Activated T-cell treated with anti-CD3 and anti-CD28 coated beads, Interleukin-2, amount 50 U/mL, for 72 hours (primary cell): ENCODE data around the gene CHAF1A. TPM values are rescaled to one million over a fixed set of nuclear protein-coding genes. Genes with fewer than 3 reads are reported as not detected.

Source experiments
- ATAC-seq, 2 donors: fragments of 150-1000 bp; cut with Tn5 transposase; replicated peaks in 1 of 2; 2 replicates each; pipeline ENCODE4 v1.10.0; 2021; ENCODE audit warnings: moderate library complexity in 2 of 2, mild to moderate bottlenecking in 1 of 2
- DNase-seq, 2 donors: peaks; one replicate each; pipeline ENCODE4 v3.0.0; 2021 to 2022; ENCODE audit warnings: mixed read lengths in 1 of 2
- H3K27ac Mint-ChIP-seq: one replicate; pipeline ENCODE4 v1.8.0; 2022; ENCODE audit warnings: mild to moderate bottlenecking, moderate library complexity, mixed read lengths
- H3K27me3 Mint-ChIP-seq: one replicate; pipeline ENCODE4 v1.8.0; 2022; ENCODE audit warnings: low read depth, mixed read lengths
- H3K36me3 Mint-ChIP-seq, 2 donors: one replicate each; pipeline ENCODE4 v1.8.0; 2022; ENCODE audit warnings: mixed read lengths in 2 of 2, mild to moderate bottlenecking in 1 of 2; ENCODE audit not compliant: insufficient read depth in 2 of 2
- H3K4me1 Mint-ChIP-seq: one replicate; pipeline ENCODE4 v1.8.0; 2022; ENCODE audit warnings: low read depth, mixed read lengths
- H3K4me3 Mint-ChIP-seq, 2 donors: one replicate each; pipeline ENCODE4 v1.8.0; 2022; ENCODE audit warnings: mild to moderate bottlenecking in 2 of 2, mixed read lengths in 2 of 2, moderate library complexity in 2 of 2
- H3K9me3 Mint-ChIP-seq, 2 donors: one replicate each; pipeline ENCODE4 v1.8.0; 2022; ENCODE audit warnings: mixed read lengths in 2 of 2
- total RNA-seq, 2 donors: library from RNA; stranded (reverse); gene quantifications; one replicate each; pipeline ENCODE4 v1.2.3, GENCODE V29; 2022

CHAF1A gene
- total RNA-seq, 2 donors from 2014 or later: 74.0 to 79.7 TPM

- Mint-ChIP-seq H3K4me3 (no peak overlapping the region), H3K27me3 (no peaks in the 10 kb centered on the region), H3K4me1 (peaks cover 13% of the 10 kb centered on the region), H3K9me3 (no peaks in the 10 kb centered on the region), H3K27ac (no peak overlapping the region), H3K36me3 (peaks cover 4 to 33% of the 10 kb centered on the region in 2 donors)
- ATAC-seq (no peak), DNase-seq (no peak)
Observed at GRCh38 chr19:4414144-4414799, 11.8 kb downstream of the CHAF1A start.

DNA sequence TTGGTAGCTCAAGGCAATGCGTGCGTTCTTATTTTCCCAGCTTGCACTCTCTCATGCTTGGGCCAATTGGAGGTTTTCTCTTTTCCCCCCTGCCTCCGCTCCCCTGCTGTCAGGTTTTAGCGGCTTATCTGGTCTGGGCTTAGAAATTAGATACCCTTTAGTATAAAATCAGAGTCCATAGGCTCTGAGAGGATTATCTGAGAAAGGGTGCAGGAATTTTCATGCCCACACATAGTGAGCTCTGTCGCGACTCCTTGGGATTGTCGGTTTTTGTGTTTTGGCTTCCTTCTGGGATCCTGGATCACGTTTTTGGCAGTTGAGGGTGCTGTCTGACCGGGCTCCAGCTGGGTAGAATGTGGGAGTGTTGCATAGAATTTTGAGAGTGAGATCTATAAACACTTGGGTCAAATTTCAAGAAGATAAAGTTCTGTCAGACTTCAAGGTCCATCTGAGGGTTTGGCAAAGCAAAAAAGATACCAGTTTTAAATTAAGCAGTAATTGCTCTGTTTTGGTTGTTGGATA, 12.4 kb downstream of the CHAF1A start:
- H3K4me3 Mint-ChIP-seq: no peak overlapping the region
- H3K27me3 Mint-ChIP-seq: no peaks in the 10 kb centered on the region
- no peak overlapping the region for H3K27ac Mint-ChIP-seq
- ATAC-seq (no peak), DNase-seq (no peak)
- H3K9me3 Mint-ChIP-seq: no peaks in the 10 kb centered on the region
- peaks cover 8% of the 10 kb centered on the region for H3K4me1 Mint-ChIP-seq
- H3K36me3 Mint-ChIP-seq: peaks cover 6 to 33% of the 10 kb centered on the region in 2 donors

GRCh38 chr19:4415352-4415751, 12.9 kb downstream of the CHAF1A start:
- Mint-ChIP-seq H3K36me3 (peaks cover 6 to 33% of the 10 kb centered on the region in 2 donors), H3K4me3 (no peak overlapping the region), H3K9me3 (no peaks in the 10 kb centered on the region), H3K27ac (no peak overlapping the region), H3K27me3 (no peaks in the 10 kb centered on the region), H3K4me1 (peaks cover 8% of the 10 kb centered on the region)
- ATAC-seq (no peak), DNase-seq (no peak)

DNA sequence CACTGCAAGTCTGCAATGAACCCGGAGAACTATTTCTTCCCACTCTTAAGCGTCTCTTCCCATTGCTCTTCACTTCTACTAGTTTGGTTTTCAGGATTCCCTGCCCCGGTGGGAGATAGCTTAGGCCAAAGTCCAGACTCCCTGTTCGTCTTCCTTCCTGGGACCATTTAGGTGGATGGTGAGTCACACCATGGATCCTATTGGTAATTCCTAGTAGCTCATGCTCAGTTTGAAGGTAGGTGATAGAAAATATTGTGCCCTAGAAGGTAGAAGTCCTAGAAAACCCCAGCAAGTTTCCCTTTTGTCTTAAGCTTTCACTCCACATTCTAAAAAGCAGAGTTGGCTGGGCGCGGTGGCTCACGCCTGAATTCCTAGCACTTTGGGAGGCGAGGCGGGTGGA, 13.8 kb downstream of the CHAF1A start:
- no peak for DNase-seq
- Mint-ChIP-seq H3K4me1 (peaks cover 8% of the 10 kb centered on the region), H3K4me3 (no peak overlapping the region), H3K36me3 (peaks cover 6 to 30% of the 10 kb centered on the region in 2 donors), H3K27me3 (no peaks in the 10 kb centered on the region), H3K9me3 (no peaks in the 10 kb centered on the region), H3K27ac (peak overlapping the region; percentile 62)
- ATAC-seq: no peak

DNA sequence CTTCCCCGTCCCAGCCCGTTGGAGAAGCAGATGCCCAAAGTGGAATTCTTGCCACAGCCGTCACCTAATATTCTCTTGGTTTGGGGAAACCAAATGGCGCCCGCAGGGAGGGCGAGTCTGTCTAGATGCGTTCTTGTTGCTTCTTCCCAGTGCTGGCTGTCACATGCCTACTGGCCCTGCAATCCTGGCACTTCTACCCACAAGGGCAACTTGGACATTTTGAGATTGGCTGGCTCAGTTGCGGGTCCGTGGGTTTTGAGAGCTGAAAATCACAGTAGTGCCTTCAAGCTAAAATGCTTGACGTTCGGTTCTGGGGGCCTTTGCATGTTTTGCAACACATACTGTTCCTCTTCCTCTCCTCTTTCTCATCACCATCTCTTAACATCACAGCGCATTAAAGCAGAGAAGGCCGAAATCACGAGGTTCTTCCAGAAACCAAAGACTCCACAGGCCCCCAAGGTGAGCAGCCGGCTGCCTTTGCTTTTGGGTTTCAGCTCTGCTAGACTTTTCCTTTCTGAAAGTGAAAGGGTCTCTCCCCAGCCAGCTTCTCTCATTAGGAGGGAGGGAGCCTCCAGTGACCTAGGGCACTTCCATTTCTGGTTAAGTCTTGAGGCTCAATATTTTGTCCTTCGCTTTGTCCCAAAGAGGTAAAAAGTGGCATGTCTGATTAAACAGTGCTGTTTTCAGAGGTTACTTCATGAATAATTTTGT, 21.1 kb downstream of the CHAF1A start:
- peaks cover 5 to 28% of the 10 kb centered on the region in 2 donors for H3K36me3 Mint-ChIP-seq
- no peak overlapping the region for H3K27ac Mint-ChIP-seq

DNA sequence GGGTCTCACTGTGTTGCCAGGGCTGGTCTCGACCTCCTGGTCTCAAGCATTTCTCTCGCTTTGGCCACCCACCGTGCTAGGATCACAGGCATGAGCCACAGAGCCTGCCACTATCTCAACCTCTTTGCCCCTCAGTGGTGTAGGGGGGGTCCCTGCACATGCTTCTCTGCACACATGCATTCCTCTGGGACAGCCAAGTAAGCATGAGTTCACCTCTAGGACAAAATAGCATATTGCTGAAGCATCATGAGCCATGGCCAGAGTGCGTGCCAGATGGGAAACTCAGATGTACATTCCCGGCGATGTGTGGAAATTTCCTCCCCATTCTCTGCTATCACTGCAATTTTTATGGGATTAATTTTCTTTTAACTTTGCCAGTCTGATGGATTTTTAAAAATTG, 23.1 kb downstream of the CHAF1A start:
- H3K9me3 Mint-ChIP-seq: no peaks in the 10 kb centered on the region
- H3K27me3 Mint-ChIP-seq: no peaks in the 10 kb centered on the region
- DNase-seq: no peak
- H3K4me3 Mint-ChIP-seq: no peak overlapping the region
- H3K27ac Mint-ChIP-seq: no peak overlapping the region
- H3K4me1 Mint-ChIP-seq: no peaks in the 10 kb centered on the region
- H3K36me3 Mint-ChIP-seq: peaks cover 9 to 33% of the 10 kb centered on the region in 2 donors
- no peak for ATAC-seq

More for the DNA sequence above, 21.1 kb downstream of the CHAF1A start:
- Mint-ChIP-seq H3K27me3 (no peaks in the 10 kb centered on the region), H3K4me1 (no peaks in the 10 kb centered on the region), H3K9me3 (no peaks in the 10 kb centered on the region), H3K4me3 (no peak overlapping the region)
- ATAC-seq (no peak), DNase-seq (no peak)

- Mint-ChIP-seq H3K36me3 (peaks cover 9 to 35% of the 10 kb centered on the region in 2 donors), H3K4me1 (no peaks in the 10 kb centered on the region), H3K9me3 (no peaks in the 10 kb centered on the region), H3K27ac (no peak overlapping the region), H3K27me3 (no peaks in the 10 kb centered on the region), H3K4me3 (no peak overlapping the region)
- DNase-seq (no peak), ATAC-seq (no peak)
Observed at GRCh38 chr19:4428326-4428975, 26.0 kb downstream of the CHAF1A start.

DNA sequence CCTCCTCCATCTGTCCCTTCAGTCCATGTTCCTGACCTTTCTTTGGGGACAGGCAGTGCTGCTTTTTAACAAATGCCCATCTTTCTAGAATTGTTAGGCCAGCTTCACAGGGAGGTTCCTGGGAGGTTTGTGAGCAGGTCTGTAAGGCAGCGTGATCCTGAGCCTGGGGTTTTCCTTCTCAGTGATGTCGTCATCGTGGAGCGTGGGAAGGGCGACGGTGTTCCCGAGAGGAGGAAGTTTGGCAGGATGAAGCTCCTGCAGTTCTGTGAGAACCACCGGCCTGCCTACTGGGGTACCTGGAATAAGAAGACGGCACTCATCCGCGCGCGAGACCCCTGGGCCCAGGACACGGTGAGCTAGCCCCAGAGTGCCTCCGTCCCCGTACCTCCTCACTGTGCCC, 26.8 kb downstream of the CHAF1A start:
- DNase-seq (no peak), ATAC-seq (no peak)
- Mint-ChIP-seq H3K4me3 (no peak overlapping the region), H3K27ac (no peak overlapping the region), H3K36me3 (peaks cover 9 to 32% of the 10 kb centered on the region in 2 donors), H3K27me3 (no peaks in the 10 kb centered on the region), H3K4me1 (no peaks in the 10 kb centered on the region), H3K9me3 (no peaks in the 10 kb centered on the region)

- H3K27ac Mint-ChIP-seq: no peak overlapping the region
- ATAC-seq (no peak), DNase-seq (no peak)
- H3K9me3 Mint-ChIP-seq: no peaks in the 10 kb centered on the region
- no peaks in the 10 kb centered on the region for H3K27me3 Mint-ChIP-seq
- no peak overlapping the region for H3K4me3 Mint-ChIP-seq
- peaks cover 9 to 36% of the 10 kb centered on the region in 2 donors for H3K36me3 Mint-ChIP-seq
- H3K4me1 Mint-ChIP-seq: no peaks in the 10 kb centered on the region
Observed at GRCh38 chr19:4429771-4430171, 27.3 kb downstream of the CHAF1A start.

- no peak overlapping the region for H3K27ac Mint-ChIP-seq
- peaks cover 9 to 40% of the 10 kb centered on the region in 2 donors for H3K36me3 Mint-ChIP-seq
- H3K4me1 Mint-ChIP-seq: no peaks in the 10 kb centered on the region
- DNase-seq (no peak), ATAC-seq (no peak)
- no peaks in the 10 kb centered on the region for H3K27me3 Mint-ChIP-seq
- no peak overlapping the region for H3K4me3 Mint-ChIP-seq
- no peaks in the 10 kb centered on the region for H3K9me3 Mint-ChIP-seq
Observed at GRCh38 chr19:4430760-4431159, 28.3 kb downstream of the CHAF1A start.

GRCh38 chr19:4431296-4431695, 28.9 kb downstream of the CHAF1A start:
- ATAC-seq (no peak), DNase-seq (no peak)
- Mint-ChIP-seq H3K36me3 (peaks cover 9 to 37% of the 10 kb centered on the region in 2 donors), H3K27ac (no peak overlapping the region), H3K4me1 (no peaks in the 10 kb centered on the region), H3K27me3 (no peaks in the 10 kb centered on the region), H3K9me3 (no peaks in the 10 kb centered on the region), H3K4me3 (no peak overlapping the region)

GRCh38 chr19:4431808-4432674, 29.6 kb downstream of the CHAF1A start:
- Mint-ChIP-seq H3K4me1 (no peaks in the 10 kb centered on the region), H3K36me3 (peaks cover 9 to 37% of the 10 kb centered on the region in 2 donors), H3K9me3 (no peaks in the 10 kb centered on the region), H3K27me3 (no peaks in the 10 kb centered on the region), H3K4me3 (no peak overlapping the region), H3K27ac (no peak overlapping the region)
- no peak for ATAC-seq
- no peak for DNase-seq
